Thyroid gland (tissue), 4 donors: Measurements from ENCODE around the gene SRP54. TPM values are rescaled to one million over a fixed set of nuclear protein-coding genes. Genes with fewer than 3 reads are reported as not detected.
A peak's percentile ranks its signal among the peaks of the same experiment; 100 is the strongest.

ENCODE experiments used
- DNase-seq, 2 donors: peaks; one replicate each; pipeline ENCODE4 v3.0.0-alpha.2; 2019
- H3K27ac ChIP-seq, 3 donors: fragments of 200-600 bp; sonication (generic); 1 replicate in 2 of 3; 2 replicates in 1 of 3; pipeline ENCODE4 v1.5.1; 2016 to 2019; ENCODE audit warnings: mild to moderate bottlenecking in 1 of 3, moderate library complexity in 1 of 3
- H3K27me3 ChIP-seq: fragments of 200-600 bp; sonication (generic); one replicate; pipeline ENCODE4 v1.5.1; 2019
- H3K36me3 ChIP-seq, 2 donors: fragments of 200-600 bp; sonication (generic); one replicate each; pipeline ENCODE4 v1.5.1; 2016 to 2019
- H3K4me1 ChIP-seq, 2 donors: fragments of 200-600 bp; sonication (generic); one replicate each; pipeline ENCODE4 v1.5.1; 2017 to 2019
- H3K4me3 ChIP-seq, 3 donors: fragments of 200-600 bp; sonication (generic); replicated peaks in 1 of 3; 1 replicate in 2 of 3; 2 replicates in 1 of 3; pipeline ENCODE4 v1.5.1; 2016; ENCODE audit warnings: mild to moderate bottlenecking in 1 of 3
- H3K9me3 ChIP-seq: fragments of 200-600 bp; sonication (generic); one replicate; pipeline ENCODE4 v1.5.1; 2017
- POLR2A ChIP-seq, 2 donors: fragments of 450-650 bp; IDR thresholded peaks; one replicate each; pipeline ENCODE4 v1.6.1; 2017; ENCODE audit warnings: antibody characterized with exemption in 2 of 2, mild to moderate bottlenecking in 2 of 2, moderate library complexity in 1 of 2
- WGBS, 2 donors: methylation state at CpG; one replicate each; pipeline ENCODE4 v1.1.5; 2017; 5-methylcytosine and 5-hydroxymethylcytosine counted together
- intact Hi-C: fragments of 100-400 bp; cut with DNase I; formaldehyde crosslinking; loops from one replicate; pipeline ENCODE4 v1.15.1; 2023
- total RNA-seq, 4 donors: library from RNA; depleted of rRNA; stranded (reverse); fragments of >200 nt; gene quantifications; one replicate each; pipeline ENCODE4 v1.2.3, GENCODE V29; 2016
- TF ChIP-seq, protein P1 (sequence below), 6 experiments: fragments of 200-600 bp in 3 of 6; fragments of 450-650 bp in 3 of 6; sonication (generic) in 3 of 6; IDR thresholded peaks; one replicate each; pipeline ENCODE4 v1.5.1; 2016 to 2019; ENCODE audit warnings: antibody characterized with exemption in 6 of 6, mild to moderate bottlenecking in 2 of 6, inconsistent platforms in 1 of 6, moderate library complexity in 1 of 6

SRP54 gene
- total RNA-seq, result 100 to 1,000 TPM in 1 of 4 donors, 10 to 100 TPM in 3; 58.5 to 122 (median 79.7) TPM

DNA sequence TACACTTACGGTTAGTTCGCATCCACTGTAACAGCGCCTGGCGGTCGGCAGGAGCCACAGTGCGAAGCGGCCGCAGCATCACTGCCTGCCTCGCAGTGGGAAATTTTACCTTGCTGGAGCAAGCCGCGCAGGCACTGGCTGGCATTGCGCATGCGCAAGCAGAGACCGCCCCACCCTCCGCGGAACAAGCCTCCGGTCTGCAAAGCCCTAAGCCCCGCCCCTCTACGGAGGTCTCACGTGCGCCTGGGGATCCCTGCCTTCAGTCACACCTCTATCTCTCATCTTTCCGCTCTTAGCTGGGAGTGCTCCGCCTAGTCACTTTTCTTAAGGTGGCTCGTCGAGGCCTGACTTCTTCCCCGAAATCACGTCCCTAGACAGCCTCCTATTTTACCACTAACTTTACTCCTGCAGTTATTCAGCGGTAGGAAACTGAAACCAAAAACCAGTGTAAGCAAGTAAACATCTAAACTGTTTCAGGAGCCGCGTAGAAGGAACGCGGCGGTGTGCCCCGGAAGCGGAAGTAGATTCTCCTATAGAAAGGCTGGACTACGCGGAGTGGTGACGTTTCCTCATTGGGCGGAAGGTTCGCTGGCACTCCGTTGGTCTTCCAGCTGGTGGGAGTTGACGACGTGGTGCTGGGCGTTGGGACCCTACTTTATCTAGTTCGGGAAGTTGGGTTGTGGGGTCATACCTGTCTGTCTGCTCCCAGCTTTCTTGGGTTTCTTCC, at the start of gene SRP54:
Gene SRP54, plus strand, starts transcription at position 572 of the 727 bp plus-strand sequence. CDS start 13,718 bp downstream, outside the sequence.
- no peaks in the 10 kb centered on the region for H3K27me3 ChIP-seq
- TF ChIP-seq, protein P1, sequence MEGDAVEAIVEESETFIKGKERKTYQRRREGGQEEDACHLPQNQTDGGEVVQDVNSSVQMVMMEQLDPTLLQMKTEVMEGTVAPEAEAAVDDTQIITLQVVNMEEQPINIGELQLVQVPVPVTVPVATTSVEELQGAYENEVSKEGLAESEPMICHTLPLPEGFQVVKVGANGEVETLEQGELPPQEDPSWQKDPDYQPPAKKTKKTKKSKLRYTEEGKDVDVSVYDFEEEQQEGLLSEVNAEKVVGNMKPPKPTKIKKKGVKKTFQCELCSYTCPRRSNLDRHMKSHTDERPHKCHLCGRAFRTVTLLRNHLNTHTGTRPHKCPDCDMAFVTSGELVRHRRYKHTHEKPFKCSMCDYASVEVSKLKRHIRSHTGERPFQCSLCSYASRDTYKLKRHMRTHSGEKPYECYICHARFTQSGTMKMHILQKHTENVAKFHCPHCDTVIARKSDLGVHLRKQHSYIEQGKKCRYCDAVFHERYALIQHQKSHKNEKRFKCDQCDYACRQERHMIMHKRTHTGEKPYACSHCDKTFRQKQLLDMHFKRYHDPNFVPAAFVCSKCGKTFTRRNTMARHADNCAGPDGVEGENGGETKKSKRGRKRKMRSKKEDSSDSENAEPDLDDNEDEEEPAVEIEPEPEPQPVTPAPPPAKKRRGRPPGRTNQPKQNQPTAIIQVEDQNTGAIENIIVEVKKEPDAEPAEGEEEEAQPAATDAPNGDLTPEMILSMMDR (IDR thresholded peaks at IDR 0.05), result peak in 3 of 6 experiments; percentile 35 to 44 (median 42)
- peak; percentile 78 to 96 for TF ChIP-seq POLR2A (IDR thresholded peaks at IDR 0.05)
- peak; percentile 100 for DNase-seq
- no peaks in the 10 kb centered on the region for H3K9me3 ChIP-seq
- WGBS, 2 donors, result 0% methylated on average over 30 to 34 of the region's 45 CpGs
- intact Hi-C loops, result loop anchor here (5.0 kb wide), 1 partner anchor 140 kb away; the partner anchor contains the start of genes PPP2R3C and PRORP
- peak within 1 kb of the TSS; percentile 68 to 81 (median 78) for H3K4me3 ChIP-seq
- no peaks in the 10 kb centered on the region for H3K36me3 ChIP-seq
- peaks cover 24 to 25% of the 10 kb centered on the region in 2 donors for H3K4me1 ChIP-seq
- peak within 1 kb of the TSS; percentile 93 to 97 (median 96) for H3K27ac ChIP-seq

- H3K4me1 ChIP-seq, result no peaks in the 10 kb centered on the region
- TF ChIP-seq, protein P1 (IDR thresholded peaks at IDR 0.05), result no peak
- no peak for TF ChIP-seq POLR2A (IDR thresholded peaks at IDR 0.05)
- DNase-seq, result no peak
- H3K9me3 ChIP-seq, result no peaks in the 10 kb centered on the region
- H3K36me3 ChIP-seq, result no peaks in the 10 kb centered on the region
- 90 to 91% methylated on average over 2 of the region's 2 CpGs for WGBS, 2 donors
- no peaks in the 10 kb centered on the region for H3K27me3 ChIP-seq
- no peak overlapping the region for H3K4me3 ChIP-seq
- H3K27ac ChIP-seq, result no peak overlapping the region
- intact Hi-C loops, result no loop called here
Observed at GRCh38 chr14:34933301-34933700, 49.5 kb upstream of the SRP54 start.

DNA sequence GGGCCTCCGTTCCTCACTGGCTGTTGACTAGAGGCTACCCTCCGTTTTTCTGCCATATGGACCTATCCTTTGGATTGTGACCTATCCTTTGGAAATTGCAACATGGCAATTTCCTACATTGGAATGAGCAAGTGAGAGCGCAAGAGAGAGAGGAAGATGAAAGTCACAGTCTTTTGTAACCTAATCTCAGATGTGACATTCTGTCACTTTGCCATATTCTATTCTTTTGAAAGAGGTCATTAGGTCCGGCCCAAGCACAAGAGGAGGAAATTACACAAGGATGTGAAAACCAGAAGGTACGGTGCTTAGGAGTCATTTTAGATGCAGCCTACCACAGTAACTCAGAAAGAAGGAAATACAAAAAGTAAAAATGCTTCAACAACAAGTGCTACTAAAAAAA, 47.3 kb upstream of the SRP54 start:
- Histone ChIP-seq H3K36me3 (no peaks in the 10 kb centered on the region), H3K4me3 (no peak overlapping the region), H3K9me3 (no peaks in the 10 kb centered on the region), H3K4me1 (no peaks in the 10 kb centered on the region), H3K27ac (no peak overlapping the region), H3K27me3 (no peaks in the 10 kb centered on the region)
- intact Hi-C loops, result no loop called here
- DNase-seq, result no peak
- 85 to 89% methylated on average over 5 of the region's 5 CpGs for WGBS, 2 donors
- TF ChIP-seq POLR2A (IDR thresholded peaks at IDR 0.05), result no peak
- TF ChIP-seq, protein P1 (IDR thresholded peaks at IDR 0.05), result no peak

DNA sequence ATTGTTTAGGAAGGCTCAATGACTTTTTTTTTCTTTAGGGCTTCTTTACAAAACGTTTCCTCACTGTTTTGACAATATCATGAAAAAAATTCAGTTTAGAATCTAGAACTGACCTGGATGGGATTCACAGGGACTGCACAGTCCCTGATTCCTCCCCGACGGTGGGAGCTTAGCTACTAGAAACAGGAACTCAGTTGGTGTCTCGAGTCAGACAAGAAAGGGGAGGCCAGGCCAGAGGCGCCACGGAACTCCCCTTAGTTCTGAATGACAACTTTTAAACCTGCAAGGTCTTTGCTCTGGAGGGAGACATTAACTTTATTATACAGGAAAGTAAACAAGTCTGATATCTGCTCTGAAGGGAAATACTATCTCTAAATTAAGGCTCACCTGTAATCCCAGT, 45.4 kb upstream of the SRP54 start:
- TF ChIP-seq POLR2A (IDR thresholded peaks at IDR 0.05), result no peak
- TF ChIP-seq, protein P1 (IDR thresholded peaks at IDR 0.05), result no peak
- Histone ChIP-seq H3K27me3 (no peaks in the 10 kb centered on the region), H3K27ac (no peak overlapping the region), H3K4me3 (no peak overlapping the region), H3K9me3 (no peaks in the 10 kb centered on the region), H3K4me1 (no peaks in the 10 kb centered on the region), H3K36me3 (no peaks in the 10 kb centered on the region)
- intact Hi-C loops, result no loop called here
- WGBS, 2 donors, result 88% methylated on average over 6 of the region's 6 CpGs
- DNase-seq, result no peak

GRCh38 chr14:34937876-34938275, 44.9 kb upstream of the SRP54 start:
- intact Hi-C loops, result no loop called here
- Histone ChIP-seq H3K4me1 (no peaks in the 10 kb centered on the region), H3K27ac (no peak overlapping the region), H3K4me3 (no peak overlapping the region), H3K9me3 (no peaks in the 10 kb centered on the region), H3K36me3 (no peaks in the 10 kb centered on the region), H3K27me3 (no peaks in the 10 kb centered on the region)
- TF ChIP-seq, protein P1 (IDR thresholded peaks at IDR 0.05), result no peak
- TF ChIP-seq POLR2A (IDR thresholded peaks at IDR 0.05), result no peak
- 85 to 93% methylated on average over 3 of the region's 3 CpGs for WGBS, 2 donors
- DNase-seq, result no peak
